ENCODE results near the gene KIF11.
A peak's percentile ranks its signal among the peaks of the same experiment; 100 is the strongest.
"Not testable (repeated sequence)": the region's sequence is repeated elsewhere in the genome, so short reads cannot be mapped to it uniquely, and the experiment has no call there.

The KIF11 gene

DNA sequence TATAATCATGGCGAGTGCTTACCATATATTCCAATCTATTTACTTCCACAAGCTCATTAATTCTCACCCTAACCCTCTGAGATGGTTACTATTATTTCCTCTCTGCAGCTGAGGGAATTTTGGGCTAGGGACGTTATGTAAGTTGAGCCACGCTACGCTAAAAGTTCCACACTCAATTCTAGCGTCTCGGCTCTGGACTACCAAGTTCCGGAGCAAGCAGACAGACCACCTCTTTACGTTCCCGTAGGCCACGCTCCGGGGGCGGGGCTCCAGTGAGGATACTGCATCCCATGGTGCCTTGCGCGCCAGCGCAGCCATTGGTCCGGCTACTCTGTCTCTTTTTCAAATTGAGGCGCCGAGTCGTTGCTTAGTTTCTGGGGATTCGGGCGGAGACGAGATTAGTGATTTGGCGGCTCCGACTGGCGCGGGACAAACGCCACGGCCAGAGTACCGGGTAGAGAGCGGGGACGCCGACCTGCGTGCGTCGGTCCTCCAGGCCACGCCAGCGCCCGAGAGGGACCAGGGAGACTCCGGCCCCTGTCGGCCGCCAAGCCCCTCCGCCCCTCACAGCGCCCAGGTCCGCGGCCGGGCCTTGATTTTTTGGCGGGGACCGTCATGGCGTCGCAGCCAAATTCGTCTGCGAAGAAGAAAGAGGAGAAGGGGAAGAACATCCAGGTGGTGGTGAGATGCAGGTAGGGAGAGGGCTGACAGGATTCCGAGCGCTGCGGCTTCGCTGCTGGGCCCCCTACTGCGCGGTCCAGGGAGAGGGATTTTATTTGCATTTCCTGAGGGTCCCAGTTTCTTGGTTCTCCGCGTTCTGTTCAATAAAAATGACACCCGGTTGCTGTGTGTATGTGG is at the start of gene KIF11:
Gene KIF11 (plus strand): TSS at position 370 of the 858 bp plus-strand sequence. CDS start 246 bp downstream, at position 616.
- DNase-seq = peak; percentile 98

DNA sequence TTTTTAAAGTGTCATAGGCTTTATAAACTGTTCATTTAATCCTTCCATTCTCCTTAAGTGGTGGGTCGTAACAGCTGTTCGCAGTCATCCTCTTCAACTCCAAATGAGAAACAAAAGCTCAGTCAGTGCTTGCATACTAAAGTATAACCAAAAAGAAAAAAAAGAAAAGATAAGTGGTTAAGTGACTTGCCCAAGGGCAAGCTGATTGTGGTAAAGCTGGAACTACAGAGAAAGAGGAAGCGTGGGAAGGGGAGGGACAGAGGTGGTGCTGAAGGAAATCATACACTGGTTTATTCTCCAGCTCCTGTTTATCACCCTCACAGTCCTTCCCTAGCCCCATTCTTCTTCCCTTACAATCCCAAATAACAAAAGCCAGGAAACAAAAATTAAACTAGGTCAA is 48.6 kb upstream of the KIF11 start:
- DNase-seq = no peak

DNA sequence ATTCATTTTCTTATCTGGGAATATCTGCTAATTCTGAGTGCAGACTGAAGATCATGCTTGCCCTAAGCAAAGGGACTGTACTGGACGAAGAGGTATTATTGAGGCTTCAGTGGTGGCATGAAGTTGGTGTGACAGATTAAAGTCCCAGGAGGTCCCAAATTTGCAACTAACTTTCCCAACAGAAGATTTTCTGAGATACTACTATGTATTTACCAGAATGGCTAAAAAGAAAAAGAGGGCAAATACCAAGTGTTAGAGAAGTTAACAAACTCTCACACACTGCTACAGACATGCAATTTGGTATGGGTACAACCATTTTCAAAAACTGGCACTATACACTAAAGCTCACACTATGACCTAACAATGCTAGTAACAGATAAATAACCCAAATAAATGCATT is 47.4 kb upstream of the KIF11 start:
- no peak for DNase-seq

DNA sequence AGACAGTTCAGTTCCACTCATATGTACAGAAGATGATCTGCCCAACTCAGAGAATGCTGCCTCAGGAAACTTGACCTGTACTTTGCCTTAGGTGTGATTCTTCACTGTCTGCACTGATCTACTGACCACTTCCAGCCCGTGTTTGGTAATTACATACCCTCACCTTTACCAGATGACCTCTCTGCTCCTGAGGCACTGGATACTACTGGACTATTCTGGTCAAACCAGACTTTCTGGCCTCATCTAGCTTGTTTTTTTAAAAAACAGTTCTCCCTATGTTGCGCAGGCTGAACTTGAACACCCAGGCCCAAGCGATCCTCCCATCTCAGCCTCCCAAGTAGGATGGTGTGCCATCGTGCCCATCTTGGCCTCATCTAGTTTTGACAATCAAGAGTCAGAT is 45.3 kb upstream of the KIF11 start:
- no peak for DNase-seq

DNA sequence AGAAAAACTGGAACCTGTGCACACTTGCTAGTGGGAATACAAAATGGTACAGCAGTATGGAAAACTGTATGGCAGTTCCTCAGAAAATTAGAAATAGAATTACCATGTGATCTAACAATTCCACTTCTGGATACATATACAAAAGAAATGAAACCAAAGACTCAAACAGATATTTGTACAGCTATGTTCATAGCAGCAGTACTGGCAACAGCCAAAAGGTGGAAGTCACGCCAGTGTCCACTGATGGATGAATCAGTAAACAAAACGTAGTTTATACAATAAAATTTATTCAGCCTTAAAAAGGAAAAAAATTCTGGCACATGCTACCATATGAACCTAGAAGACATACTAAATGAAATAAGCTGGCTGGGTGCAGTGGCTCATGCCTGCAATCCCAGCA is 42.0 kb upstream of the KIF11 start:
- no peak for DNase-seq

DNA sequence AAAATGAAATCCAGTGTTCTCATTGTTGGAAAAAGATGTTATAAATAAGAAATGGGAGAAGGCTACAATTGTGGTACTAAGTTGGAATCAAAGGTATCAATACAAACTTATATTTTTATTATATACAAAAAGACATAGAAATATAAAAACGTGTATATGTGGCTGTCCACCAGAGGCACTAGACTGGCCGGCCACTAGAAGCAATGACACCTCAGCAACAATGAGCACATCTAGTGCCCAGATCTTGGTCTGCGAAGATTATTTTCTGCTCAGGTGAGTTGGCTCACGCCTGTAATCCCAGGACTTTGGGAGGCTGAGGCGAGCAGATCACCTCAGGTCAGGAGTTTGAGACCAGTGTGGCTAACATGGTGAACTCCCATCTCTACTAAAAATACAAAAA is 40.6 kb upstream of the KIF11 start:
- no peak for DNase-seq

DNA sequence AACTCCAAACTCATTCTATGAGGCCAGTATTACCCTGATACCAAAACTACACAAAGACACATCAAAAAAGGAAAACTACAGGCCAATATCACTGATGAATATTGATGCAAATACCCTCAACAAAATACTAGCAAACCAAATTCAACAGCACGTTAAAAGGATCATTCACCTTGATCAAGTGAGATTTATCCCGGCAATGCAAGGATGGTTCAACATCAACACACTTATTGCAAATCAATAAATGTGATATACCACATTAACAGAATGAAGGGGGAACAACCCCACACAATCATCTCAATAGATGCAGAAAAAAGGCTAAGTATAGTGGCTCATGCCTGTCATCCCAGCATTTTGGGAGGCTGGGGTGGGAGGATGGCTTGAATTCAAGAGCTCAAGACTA is 39.0 kb upstream of the KIF11 start:
- no peak for DNase-seq

DNA sequence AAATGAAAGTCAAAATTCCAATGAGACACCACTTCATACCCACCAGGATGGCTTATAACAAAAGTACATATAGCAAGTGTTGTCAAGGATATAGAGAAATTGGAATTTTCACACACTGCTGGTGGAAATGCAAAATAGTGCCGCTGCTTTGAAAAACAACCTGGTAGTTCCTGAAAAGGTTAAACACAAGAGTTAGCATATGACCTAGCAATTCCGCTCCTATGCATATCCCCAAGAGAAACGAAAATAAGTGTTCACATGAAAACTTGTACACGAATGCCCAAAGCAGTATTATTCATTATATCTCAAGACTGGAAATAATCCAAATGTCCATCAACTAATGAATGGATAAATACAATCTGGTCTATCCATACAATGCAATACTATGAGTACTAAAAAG is 33.9 kb upstream of the KIF11 start:
- no peak for DNase-seq

DNA sequence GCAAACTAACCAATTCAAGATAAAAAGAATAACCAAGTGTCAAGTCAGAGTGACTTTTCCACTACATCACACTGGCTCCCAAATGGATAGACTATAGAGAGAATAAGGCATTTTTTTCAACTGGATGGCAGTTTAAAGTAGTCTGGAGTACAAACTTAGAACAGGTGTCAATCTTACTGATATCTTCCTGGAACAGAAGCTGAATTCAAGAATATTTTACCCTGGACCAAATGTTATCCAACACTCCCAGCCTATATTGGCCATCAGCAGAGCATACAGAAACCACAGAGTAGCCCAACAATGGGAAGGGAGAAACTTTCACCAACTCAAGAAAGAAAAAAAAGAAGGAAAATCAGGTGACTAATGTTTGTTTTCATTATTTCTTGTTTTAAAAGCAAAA is 30.5 kb upstream of the KIF11 start:
- DNase-seq = no peak

DNA sequence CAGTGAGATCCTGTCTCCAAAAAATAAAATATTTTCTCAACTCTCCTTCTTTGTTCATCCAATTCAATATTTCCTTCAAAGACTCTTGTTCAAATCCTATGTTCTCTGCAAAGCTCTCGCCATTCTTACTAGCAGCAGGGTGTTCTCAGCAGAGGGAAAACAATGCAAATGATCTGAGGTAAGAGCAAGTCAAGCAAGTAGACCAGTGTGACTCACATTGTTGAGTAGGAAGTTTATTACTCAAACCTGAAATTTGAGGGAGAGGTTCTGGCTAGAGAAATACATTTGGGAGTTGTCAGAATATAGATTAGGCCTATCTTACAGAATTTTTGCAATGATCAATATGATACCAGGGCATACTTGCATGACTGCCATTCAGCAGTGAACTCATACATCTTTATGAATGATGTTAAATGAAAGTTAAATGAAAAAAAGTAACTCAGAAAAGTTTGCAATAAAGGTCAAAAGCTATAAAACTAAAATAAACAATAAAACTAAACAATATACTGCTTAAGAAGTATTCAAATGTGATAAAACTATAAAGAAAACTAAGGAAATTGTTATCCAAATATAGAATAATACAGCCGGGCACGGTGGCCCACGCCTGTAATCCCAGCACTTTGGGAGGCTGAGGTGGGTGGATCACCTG is 24.9 kb upstream of the KIF11 start:
- no peak for DNase-seq

DNA sequence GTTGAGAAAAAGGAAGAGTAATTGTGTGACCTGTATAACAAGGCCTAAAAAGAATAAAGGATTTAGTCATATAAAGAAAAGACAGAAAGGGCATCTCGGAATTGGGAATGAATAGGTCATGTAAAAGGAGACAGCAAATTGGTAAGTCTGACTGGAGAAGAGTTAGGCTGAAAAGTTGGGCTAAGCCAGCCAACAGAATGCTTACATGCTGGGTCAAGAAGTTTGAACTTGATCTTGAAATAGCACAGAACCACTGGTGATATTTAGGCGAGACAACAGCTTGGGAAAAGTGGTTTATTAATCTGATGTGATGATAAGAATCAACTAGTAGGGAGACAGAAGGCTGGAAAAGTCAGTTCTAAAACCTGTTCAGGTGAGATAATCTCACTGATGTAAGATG is 23.9 kb upstream of the KIF11 start:
- DNase-seq = no peak

DNA sequence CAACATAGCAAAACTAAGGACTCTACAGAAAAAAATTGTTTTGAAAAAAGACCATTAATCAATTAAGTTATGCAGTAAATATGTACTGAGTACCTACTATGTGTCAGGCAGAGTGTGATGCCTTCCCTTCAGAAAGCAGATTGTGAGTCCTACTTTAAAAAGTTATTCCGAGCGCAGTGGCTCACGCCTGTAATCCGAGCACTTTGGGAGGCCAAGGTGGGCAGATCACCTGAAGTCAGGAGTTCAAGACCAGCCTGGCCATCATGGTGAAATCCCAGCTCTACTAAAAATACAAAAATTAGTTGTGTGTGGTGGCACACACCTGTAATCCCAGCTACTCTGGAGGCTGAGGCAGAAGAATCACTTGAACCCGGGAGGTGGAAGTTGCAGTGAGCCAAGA is 23.3 kb upstream of the KIF11 start:
- DNase-seq = not testable (repeated sequence)

DNA sequence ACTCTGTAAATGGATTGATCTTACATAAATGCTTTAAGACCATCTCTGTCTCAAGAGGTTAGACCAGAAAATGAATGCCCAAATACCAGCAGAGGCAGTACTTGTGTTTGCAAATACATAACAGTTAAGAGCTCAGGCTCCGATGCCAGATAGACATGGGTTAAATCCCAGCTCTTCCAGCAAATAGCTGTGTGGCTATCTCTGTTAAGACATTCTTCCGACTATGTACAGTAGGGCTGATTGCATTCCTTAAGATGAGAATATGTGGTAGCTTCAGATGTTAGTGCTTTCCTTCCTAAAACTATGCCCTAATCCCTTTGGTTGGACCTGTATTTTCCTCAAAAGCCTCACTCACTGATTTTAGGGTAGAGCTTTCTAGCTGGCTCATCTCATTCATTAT is 21.3 kb upstream of the KIF11 start:
- no peak for DNase-seq

DNA sequence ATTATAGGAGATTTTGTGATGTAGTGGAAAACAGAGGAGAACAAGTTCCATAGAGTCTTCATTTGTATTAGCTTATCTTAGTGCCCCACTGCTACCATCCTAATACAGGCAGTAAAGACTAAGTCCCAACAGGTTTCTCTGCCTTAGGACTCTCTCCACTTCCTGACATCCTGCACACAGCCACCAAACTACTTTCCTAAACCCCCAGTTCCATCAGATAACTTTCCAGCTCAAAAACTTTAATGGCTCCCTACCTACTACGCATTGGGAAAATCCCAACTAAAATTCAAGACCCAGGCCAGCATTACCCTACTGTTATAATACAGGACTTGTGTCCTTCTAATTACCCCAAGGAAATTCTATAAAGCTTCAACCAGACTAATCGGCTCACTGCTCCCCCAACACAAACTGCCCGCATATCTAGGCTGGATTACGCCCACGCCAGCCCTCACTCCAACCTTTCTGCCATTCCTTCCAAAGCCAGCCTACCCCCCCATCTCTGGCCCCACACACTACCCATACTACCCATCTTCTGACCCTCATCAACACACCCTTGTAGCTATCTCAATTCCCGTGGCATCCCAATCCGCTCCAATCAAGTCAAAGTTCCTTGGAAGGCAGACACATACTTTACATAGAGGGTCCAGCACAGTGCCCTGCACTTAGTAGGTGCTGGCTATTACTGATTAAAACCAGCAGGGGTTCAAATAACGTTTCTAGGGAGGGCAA is 20.4 kb upstream of the KIF11 start:
- DNase-seq = no peak

DNA sequence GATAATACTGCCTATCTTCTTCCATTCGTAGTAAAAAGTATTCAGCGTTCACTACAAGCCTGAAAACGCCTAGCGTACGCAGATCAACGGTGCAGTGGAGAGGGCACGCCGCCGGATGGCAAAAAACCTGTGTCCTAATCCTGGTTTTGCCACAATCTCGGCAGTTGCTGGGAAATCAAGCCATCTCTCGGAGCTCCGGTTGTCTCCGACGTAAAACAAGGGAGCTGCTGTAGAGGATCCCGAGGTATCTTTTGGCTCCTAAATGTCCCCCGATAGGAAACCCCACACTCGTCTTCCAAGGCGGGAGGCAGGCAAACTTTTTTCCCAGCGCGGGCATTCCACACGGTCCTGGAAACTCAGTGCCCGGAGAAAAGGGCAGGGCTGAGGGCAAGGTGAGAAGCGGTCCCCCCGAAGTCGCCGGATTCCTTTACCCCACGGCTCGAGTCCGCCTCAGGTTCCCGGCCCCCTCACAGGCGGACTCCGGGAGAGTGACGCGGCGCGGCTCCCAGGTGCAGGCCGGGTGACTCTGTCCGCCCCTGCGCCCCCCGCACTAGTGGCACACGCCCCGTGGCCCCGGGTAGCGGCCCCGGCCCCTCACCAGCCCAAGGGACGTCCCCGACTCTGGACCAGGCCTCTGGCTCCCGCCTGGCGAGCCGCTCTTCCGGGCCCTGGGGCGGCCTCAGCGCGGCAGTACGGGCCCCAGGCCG is 19.7 kb upstream of the KIF11 start:
- peak; percentile 44 for DNase-seq

DNA sequence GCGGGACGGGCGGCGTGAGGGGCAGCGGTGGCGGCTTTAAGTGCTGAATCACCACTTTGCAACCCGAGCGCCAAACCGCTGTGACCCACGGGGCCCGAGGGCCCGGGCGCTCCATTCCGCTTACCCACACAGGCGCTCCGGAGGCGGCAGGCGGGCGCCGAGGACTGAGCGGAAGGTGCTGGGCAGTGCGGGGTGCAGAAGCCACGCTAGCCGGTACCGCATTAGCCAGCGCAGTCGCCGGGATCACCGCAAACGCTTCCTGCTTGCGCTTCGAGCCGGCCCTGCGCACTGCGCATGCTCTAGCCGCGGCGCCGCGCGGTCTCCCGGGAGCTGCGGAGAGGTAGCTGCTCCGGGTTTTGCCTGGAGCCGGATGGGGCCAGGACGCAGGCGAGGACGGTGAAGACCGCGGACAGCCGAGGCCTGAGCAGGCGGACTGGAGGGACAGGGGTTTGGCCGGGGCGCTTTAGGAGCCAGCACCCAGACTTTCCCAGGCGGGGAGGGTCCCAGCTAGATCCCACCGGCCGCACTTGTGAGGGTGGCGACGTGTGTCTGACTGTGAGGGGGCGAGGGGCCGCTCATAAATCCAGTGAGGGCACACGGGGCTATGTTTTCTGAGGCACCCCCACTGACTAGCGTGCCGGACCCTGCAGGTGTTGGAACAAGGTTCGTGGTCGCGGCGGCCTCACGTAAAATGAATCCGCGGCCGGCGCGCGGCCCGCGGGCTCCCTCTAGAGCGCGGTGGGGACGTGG is 19.0 kb upstream of the KIF11 start, which contains the start of gene IDE:
Gene IDE (minus strand): TSS at position 296 of the 750 bp plus-strand sequence. CDS start 74 bp downstream, at position 222.
- peak; percentile 83 for DNase-seq

DNA sequence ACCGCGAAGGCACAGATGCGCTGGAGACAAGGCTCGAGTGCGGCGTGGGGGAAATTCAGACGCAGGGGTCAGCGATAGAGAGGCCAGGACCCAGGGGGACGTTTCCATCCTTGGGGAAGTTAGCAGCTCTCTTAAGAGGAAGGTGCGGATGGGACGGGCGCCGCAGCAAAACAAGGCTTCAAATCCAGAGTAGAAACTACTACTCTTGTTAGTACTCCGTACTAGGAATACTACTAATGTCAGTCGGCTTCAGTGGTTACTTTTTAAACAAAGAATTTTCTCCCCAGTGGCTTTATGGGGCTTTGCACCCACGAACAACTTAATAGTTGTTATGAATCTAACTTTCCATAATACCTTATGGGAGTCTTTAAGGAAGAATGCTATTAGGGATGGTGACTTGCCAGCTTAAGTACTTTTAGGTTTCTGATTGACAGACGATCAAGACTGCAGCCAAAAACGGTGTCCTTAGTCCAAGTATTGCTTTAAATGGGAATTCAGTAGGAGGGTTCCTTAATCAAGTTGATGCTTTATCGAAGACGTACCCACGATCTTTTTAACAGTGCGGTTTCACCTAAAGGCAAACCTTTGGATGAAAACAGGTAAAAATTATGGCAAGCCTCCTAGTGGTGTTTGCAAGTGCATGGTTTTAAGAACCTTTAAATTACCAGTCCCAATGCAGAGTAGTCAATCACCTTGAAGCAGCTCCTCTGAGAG is 18.2 kb upstream of the KIF11 start:
- no peak for DNase-seq

DNA sequence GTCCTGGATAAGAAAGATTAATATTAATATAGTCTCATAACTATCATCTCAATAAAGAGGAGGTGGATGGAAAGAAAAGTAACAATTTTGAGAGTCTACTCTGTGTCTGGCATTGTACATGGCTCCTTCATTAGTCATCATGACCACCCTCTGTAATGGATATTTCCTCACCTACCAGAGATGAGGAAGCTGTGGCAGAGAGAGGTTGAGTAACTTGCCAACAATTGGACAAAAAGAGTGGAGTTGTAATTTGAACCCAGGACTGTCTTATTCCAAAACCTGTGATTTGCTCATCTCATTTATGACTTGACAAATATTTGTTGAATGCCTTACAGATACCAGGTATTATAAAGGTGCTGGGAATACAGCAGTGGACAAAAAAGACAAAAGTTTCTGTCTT is 17.0 kb upstream of the KIF11 start:
- no peak for DNase-seq

DNA sequence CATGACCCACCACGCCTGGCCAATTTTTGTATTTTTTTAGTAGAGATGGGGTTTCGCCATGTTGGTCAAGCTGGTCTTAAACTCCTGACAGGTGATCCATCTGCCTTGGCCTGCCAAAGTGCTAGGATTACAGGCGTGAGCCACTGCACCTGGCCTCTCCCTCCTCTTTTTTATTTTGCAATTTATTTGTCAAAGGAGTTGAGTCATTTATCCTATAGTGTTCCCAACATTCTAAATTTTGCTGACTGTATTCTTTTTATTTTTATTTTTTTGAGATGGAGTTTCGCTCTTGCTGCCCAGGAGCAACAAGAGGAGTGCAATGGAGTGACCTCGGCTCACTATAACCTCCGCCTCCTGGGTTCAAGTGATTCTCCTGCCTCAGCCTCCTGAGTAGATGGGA is 10.6 kb upstream of the KIF11 start:
- not testable (repeated sequence) for DNase-seq

DNA sequence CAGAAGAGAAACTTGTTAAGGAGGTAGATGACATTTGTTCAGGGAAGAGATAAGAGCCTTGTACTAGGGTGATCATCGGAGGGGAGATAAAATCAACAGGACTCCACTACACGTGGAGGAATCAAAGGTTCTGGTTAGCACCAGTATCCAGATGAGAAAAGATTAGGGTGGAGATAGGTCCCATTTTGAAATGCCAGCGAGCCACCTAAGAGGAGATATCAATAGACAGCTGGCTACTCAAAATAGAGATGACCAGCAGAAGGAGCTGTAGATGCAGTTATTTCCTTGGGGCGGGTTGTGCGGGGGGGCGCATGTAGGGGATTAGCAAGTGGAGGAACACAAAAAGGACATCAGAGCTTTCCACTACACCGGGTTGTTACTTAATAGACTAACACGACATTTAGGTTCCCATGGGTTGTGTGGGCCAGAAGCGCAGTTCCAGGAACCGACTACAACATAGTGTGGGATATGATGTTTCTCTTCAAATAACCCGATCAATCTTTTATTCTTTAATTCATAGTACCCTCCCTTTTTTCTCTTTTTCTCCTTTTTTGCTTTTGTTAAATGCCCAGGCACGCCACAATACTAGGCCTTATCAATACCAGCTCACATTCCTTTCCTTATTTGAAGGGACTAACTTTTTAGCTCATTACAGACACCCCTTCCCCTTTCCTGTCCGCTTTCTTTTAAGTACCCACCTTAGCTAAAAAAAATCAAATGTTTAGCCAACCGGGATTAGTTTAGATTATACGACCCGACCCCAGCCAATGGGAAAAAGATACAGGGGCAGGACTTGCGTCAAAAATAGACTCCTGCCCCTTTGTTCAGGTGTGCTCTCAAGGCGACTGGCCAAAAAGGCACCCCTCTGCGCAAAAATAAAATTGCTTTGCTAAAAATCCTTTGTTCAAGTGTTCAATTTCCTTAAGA is 2.0 kb upstream of the KIF11 start:
- DNase-seq = peak; percentile 8

Measured in stimulated activated CD4-positive, alpha-beta T cell treated with anti-CD3 and anti-CD28 coated beads, Interleukin-4, amount 100 ng/mL, for 1 hour (primary cell).